IPS-18c (cell line): ENCODE measurements around the gene KCNQ1.

Experiments
- H3K4me3 ChIP-seq: 2 replicates; pipeline ENCODE4 v1.7.0; 2013; ENCODE audit warnings: low read depth, mild to moderate bottlenecking, low read length, moderate library complexity; ENCODE audit not compliant: insufficient read depth
- H3K9me3 ChIP-seq: one replicate; pipeline ENCODE4 v1.6.1; 2013; ENCODE audit warnings: mild to moderate bottlenecking, low read length, moderate library complexity; ENCODE audit not compliant: control insufficient read depth, insufficient read depth

The KCNQ1 gene

DNA sequence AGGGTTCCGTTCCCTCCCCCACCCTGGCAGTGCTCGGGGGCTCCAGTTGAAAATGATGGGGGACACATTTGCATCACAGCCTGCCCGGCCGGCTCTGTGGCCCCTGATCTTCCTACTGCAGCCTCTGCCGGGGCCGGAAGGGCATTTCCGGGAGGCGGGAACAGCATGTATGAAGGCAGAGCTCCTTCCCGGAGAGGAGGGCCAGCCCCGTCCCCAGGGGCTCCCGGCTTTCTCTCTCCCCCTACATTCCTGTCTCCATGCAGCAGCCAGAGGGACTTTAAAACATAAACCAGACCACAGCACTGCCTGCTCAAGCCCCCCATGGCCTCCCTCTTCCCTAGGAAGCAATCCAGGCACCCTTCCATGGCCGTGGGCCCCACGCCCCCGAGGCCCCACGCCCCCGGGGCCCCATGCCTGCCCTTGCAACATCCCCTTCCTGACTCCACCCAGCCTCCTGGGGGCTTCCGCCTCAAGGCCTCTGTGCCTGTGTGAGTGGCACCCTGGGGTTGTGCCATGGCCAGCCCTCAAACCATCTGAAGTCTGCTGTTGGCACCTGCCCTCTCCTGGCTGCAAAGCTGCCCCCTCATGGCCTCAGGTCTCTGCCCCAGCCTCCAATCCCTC, 367.7 kb downstream of the KCNQ1 start:
- peaks cover 10% of the 10 kb centered on the region for H3K9me3 ChIP-seq
- no peak overlapping the region for H3K4me3 ChIP-seq

DNA sequence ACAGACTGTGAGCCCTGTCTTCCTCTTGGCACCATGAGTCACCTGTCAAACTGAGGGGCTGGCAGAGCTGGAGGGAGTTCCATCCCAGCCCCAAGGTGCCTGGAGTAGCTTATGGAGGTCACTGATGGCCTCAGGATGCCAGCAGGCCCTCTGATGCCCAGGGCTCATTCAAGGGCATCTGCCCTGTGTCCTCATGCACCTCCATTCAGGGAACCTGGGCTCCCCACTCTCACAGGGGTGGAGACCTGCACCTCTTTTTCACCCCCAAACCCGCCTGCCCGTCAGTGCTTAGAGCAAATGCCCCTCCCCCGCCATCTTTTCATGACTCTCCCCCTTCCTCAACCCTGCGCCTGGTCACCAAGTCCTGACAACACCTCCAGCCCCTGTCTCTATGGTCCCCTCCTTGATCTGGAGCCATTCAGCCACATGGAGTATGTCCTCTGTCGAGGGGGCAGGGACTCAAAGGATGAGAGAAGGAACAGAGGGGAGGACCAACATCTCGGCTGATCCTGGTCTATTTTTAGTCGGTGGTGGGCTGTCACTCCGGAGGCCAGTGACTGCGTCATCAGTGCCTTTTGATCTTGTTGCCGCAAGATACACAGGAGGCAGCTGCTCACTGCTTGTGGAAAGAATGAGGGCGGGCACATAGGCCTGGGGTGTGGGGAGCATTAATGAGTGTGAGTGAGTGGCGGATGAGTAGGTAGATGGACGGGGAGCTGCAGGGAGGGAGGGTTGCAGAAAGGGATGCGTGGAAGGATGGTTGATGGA, 368.5 kb downstream of the KCNQ1 start:
- Histone ChIP-seq H3K9me3 (peaks cover 8% of the 10 kb centered on the region), H3K4me3 (no peak overlapping the region)

DNA sequence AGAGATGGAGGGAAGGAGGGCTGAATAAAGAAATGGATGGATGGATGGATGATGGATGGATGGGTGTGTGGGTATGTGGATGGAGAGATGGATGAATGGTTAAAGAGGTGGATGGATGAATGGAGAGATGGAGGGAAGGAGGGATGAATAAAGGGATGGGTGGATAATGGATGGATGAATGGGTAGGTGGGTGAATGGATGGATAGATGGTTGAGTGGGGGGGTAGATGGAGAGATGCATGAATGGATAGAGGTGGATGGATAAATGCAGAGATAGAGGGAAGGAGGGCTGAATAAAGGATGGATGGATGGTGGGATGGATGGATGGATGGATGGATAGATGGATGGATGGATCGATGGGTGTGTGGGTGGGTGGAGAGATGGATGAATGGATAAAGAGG, 369.2 kb downstream of the KCNQ1 start:
- Histone ChIP-seq H3K9me3 (peaks cover 8% of the 10 kb centered on the region), H3K4me3 (no peak overlapping the region)

DNA sequence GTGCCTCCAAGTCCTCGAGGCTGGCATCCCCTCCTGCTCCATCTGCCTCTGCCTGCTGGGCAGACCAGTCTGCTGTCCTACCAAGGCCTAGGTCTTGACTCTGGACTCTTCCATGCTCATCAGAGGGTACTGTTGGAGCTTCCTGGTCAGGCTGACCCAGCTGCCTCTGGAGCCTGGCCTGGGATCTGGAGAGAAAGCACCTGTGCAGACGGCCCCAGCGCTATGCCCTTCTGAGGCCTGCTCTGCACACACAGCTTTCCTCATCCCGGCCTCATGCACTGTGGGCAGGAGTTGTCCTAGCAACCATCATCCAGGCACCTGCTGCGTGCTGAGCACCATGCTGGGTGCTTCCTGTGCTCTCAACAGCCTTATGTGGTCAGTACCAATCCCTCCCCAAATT, 369.9 kb downstream of the KCNQ1 start:
- peaks cover 8% of the 10 kb centered on the region for H3K9me3 ChIP-seq

DNA sequence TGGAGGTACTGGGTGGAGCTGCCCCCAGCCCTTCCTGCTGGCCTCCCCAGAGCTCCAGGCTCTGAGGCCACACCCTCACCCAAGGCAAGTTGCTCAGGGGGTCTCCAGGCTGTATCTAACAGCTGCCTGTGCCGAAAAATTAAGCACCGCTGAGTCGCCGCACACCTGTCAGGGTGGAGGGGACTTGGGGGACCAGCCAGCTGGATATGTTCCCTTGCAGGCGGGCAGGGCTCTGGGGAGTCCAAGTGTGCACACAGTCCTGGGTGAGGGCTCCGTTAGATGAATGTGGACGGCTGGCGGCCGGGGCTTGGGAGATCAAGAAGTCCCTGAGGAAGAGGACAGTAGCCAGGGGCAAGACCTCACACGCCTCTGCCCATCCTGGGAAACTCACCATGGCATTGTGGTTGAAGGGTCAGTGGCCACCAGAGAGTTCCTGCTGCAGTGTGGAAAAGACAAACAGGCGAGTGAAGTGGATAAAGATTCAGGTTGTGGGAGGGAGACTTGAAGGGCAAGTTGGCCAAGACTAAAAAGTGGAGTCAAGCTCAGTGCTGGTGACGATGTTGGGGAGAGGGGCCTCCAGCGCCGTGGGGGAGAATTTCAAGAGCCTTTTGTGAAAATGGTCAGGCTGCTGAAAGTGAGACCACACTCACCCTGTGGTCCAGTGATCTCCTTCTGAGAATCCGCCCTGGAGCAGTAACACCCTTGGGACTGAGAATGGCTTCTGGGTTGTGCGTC, 371.1 kb downstream of the KCNQ1 start:
- Histone ChIP-seq H3K9me3 (peaks cover 8% of the 10 kb centered on the region), H3K4me3 (no peak overlapping the region)

More for the DNA sequence above, 369.9 kb downstream of the KCNQ1 start:
- no peak overlapping the region for H3K4me3 ChIP-seq

DNA sequence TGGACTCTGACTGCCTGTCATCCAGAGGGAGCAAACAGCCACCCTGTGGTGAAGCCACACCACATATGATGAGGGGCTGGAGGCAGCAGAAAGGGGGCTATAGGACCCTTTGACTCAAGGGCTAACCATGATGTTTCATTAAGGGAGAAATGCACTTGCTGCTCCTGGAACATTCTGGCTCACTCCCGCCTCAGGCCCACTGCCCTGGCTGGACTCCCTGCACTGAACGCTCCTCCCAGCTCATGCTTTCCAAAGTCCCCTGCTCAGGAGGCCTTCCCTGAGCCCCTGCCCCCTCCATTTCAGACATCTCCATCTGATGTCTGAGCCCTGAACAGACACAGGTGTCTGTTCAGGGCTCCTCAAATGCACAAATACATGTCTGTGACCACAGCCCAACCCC, 371.7 kb downstream of the KCNQ1 start:
- Histone ChIP-seq H3K9me3 (peaks cover 10% of the 10 kb centered on the region), H3K4me3 (no peak overlapping the region)

DNA sequence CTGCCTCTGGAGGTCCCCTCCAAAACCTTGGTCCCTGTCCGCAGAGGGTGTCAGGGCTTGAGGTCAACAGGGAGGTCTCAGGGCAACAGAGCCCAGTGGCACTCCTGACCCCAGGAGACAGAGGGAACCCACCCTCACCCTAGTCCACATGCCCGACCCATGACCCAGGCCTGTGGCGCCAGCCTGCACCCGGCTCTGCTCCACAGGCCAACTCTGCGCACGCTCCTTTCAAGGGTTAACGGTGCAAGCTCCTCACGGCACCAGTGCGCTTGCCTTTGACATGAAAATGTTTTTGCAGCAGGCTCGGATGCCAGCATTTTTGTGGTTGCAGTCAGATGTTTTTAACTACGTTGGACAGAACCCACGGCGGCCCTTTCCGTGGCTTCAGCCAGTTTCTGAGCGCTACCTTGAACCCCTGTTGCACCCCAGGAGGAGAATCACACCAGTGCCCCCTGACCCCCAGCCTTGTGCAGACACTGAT, 372.2 kb downstream of the KCNQ1 start:
- Histone ChIP-seq H3K9me3 (peaks cover 10% of the 10 kb centered on the region), H3K4me3 (no peak overlapping the region)

DNA sequence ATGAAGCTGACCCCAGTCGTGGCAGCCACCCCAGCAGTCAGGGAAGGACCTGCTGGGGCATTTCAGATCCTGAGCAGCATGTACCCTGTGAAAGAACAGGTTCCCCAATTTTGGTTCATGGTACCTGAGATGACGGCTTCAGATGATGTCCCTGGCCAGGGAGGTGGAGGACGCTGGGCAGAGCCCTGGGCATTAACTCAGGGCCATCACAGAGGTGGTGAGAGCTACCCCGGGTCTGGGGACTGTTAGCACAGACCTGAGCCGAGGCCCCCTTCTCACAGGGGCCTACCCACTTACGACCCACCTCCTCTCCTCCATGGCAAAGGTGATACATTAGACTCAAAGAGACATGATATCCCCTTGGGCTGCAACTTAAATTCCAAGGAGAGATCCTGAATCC, 372.6 kb downstream of the KCNQ1 start:
- Histone ChIP-seq H3K4me3 (no peak overlapping the region), H3K9me3 (peaks cover 10% of the 10 kb centered on the region)

DNA sequence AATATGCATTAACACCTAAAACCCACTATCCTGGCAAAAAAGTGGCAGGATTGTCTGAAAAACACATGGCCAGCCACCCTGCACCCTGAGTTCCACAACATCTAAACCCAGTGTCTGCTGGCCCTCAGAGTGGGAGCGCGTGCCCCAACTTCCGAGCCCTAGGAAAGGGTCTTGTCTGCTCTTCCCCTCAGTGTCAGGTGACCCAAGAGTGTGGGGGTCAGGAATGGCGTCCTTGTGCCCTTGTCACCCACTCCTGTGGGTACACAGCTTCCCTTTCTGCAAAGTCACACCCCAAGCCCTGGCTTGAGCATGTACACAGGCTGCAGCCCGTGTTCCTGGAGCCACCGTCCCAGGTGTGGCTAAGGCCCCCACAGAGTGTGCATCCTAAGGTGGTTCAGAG, 373.2 kb downstream of the KCNQ1 start:
- peaks cover 10% of the 10 kb centered on the region for H3K9me3 ChIP-seq
- H3K4me3 ChIP-seq: no peak overlapping the region

DNA sequence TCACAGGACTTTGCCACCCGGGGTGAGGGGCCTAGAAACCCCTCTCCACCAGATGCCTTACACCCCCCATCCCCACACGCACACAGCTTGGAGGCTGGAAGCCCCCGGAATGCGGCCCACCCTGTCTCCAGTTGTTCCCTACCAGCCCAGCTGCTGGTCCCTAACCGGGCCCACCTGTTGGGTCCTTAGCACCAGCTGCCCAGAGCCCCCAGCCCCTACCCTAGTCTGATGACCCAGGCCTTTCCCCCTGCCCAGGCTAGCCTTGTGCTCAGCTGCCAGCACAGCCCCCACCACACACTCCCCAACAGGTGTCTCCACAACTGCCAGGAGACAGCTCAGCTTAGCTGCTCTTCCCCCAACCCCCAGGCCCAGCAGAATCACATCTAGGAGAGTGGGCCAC, 373.7 kb downstream of the KCNQ1 start:
- H3K9me3 ChIP-seq: peaks cover 10% of the 10 kb centered on the region
- H3K4me3 ChIP-seq: no peak overlapping the region

DNA sequence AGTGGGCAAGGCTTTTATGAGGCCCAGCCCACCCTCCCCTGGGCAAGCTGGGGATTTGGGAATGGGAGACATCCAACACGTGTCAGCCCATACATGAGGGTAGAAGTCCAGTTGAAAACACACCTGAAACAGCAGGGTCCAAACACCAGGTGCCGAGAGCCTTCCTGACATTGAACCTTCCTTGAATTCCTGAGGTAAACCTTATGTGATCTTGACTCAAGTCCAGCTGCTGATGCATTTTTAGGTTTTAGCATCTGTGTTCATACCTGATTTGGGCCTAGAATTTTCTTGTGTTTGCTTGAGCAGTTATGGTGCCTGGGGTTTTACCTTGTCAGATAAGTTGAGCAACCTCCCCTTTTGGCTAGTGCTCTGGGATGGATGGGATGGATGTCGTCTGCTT, 374.5 kb downstream of the KCNQ1 start:
- H3K9me3 ChIP-seq: peaks cover 10% of the 10 kb centered on the region
- no peak overlapping the region for H3K4me3 ChIP-seq

DNA sequence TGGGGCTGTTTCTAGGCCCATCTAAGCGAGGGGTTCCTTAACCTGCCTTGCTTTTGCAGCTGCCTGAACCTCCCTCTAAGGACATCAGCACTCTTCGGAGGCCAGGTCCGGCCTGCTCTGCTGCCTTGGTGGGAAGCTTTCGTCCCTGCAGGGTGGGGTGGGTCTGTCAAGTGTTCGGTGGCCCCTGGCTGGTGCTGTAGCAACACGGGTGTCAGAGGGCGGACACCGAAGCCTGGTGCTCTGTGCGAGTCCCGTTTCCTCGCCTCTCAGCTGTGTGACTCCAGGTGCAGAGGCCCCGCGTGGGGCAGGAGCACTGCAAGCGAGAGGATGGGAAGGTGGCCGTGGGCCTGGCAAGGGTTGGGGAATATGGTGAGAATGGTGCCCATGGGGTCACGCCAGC, 376.2 kb downstream of the KCNQ1 start:
- Histone ChIP-seq H3K4me3 (no peak overlapping the region), H3K9me3 (peaks cover 8% of the 10 kb centered on the region)

DNA sequence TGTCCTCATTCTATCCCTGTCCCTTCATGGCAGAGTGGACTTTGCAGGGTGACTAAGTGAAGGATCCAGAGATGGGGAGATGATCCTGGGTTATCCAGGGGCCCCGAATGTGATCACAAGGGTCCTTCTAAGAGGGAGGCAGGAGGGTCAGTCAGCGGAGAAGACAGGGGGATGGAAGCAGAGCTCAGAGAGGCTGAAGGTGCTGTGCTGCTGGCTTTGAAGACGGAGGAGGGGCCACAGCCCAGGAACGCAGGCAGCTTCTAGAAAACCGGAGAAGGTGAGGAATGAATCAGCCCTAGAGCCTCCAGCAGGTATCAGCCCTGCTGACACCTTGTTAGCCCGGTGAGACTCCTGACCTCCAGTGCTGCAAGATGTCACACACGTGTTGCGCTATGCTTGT, 377.1 kb downstream of the KCNQ1 start:
- Histone ChIP-seq H3K4me3 (no peak overlapping the region), H3K9me3 (peaks cover 4% of the 10 kb centered on the region)

DNA sequence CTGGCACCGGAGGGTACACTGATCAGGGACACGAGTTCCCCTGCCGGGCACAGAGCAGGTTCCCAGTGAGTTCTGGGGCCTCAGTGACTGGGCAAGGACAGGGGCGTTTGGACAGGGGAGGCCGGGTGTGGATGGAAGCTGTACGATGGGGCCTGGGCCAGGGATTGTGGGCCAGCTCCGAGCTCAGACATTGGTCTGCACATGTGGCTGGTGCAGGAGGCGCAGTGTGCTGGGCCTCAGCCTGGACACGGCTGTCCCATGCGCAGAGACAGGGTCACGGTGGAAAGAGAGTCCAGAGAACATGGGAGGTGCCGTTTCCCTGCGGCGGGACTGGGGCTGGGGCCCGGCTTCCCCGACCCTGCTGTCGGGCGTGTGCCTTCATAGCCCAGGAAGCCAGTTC, 380.0 kb downstream of the KCNQ1 start:
- Histone ChIP-seq H3K4me3 (no peak overlapping the region), H3K9me3 (peaks cover 5% of the 10 kb centered on the region)

DNA sequence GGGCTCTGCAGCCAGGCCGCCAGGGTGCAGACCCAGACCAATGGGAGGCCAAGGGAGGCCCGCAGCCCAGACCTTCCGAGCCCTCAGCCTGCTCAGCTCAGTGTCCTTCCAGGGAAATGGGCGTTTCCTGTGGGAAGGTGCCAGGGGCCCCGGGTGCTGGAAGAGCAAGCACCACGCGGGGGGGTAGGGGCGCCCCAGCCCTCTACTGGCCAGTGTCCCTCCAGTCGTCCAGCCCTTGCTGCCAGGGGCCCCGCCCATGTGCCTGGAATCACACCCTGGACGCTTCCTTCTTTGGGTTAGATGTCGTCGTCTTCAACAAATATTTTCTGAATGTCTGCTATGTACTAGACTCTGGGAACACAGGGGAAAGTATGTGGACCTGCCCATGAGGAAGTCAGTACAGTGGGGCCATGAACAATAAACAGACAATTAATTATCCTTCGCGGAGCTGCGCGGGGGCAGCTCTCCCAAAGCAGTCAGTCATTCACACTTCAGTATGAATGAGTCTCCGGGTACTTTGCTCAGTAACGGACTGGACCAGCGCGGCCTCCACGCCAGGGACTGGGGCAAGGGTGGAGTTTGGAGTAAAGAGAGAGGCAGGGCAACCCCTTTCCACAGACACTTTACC, 380.6 kb downstream of the KCNQ1 start:
- peaks cover 5% of the 10 kb centered on the region for H3K9me3 ChIP-seq
- H3K4me3 ChIP-seq: no peak overlapping the region

DNA sequence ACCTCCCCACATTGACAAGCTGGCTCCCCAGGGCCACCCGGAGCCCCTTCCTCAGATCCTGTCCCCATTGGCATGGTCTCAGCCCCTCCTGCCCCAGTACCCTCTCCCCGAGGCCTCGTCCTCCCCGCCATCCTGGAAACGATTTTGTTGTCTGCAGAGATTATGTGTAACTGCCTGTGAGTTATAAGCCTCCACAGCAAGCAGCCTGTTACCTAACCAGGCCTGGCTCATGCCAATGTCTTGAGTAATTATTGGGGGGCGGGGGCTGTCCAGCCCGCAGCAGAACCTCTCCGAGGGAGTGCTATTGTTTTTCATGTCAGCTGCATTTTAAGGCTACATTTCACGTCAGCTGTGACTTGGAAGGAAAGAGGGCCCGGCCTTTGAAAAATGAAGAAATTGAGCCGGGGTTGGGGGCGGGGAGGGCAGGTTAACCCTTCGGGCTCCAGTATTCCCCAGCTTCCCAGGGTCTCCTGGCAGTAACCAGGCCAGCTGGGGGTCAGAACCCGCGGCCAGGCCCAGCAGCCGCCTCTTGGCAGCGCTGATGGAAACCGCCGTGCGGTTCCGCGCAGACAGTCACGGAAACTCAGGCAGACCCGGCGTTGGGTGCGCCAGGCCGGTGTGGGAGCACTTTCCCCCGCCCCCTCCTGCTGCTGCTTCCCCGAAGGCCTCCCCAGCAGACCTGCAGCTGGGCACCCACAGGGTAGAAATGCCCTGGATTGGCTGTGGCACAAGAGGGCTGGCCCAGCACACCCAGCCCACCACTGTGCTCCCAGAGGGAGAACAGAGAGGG, 381.3 kb downstream of the KCNQ1 start:
- Histone ChIP-seq H3K9me3 (peaks cover 5% of the 10 kb centered on the region), H3K4me3 (no peak overlapping the region)

DNA sequence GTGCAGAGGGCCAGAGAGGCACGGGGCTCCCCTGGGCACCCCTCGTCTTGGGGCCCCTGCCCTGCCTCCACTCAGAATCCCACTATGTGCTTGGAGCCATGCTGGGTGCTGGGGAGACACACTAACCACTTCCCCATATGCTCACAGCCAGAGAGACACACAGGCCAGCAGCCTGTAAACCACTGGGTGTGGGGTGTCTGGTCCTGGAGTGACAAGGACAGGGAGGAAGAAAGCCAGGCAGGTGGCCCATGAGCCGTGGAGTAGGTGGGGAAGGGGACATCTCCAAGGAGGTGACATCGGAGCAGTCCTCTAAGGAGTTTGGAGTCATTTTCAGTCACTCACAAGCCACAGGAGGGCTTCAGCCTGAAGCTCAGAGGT, 381.9 kb downstream of the KCNQ1 start:
- no peak overlapping the region for H3K4me3 ChIP-seq
- H3K9me3 ChIP-seq: peaks cover 3% of the 10 kb centered on the region
